22Rv1 (cell line): Measurements from ENCODE around the gene DCTN2.

Experiments
- CTCF ChIP-seq: fragments of 450-650 bp; IDR thresholded peaks from 2 replicates; pipeline ENCODE4 v1.5.1; 2017; ENCODE audit warnings: mild to moderate bottlenecking
- ZFX ChIP-seq: fragments of 450-650 bp; IDR thresholded peaks from 2 replicates; pipeline ENCODE4 v1.6.1; 2017; ENCODE audit warnings: antibody characterized with exemption, borderline replicate concordance

GRCh38 chr12:57489157-57489641, 57.8 kb downstream of the DCTN2 start:
- TF ChIP-seq CTCF: no peak
- TF ChIP-seq ZFX: no peak
